GM21360 (cell line): ENCODE measurements around the gene NAV2.
"Not testable (repeated sequence)": the region's sequence is repeated elsewhere in the genome, so short reads cannot be mapped to it uniquely, and the experiment has no call there.

Source experiments
- ATAC-seq: cut with Tn5 transposase; IDR thresholded peaks from one replicate; pipeline ENCODE4 v1.9.1; 2021; ENCODE audit warnings: mild to moderate bottlenecking, moderate library complexity; ENCODE audit not compliant: unreplicated experiment

Gene NAV2

GRCh38 chr11:20064961-20065405, 352.3 kb downstream of the NAV2 start:
- ATAC-seq: no peak

GRCh38 chr11:20065406-20065805, 352.8 kb downstream of the NAV2 start:
- ATAC-seq: no peak

- ATAC-seq: no peak
Observed at GRCh38 chr11:20066013-20066782, 353.6 kb downstream of the NAV2 start.

GRCh38 chr11:20066783-20067156, 354.1 kb downstream of the NAV2 start:
- ATAC-seq: no peak

- no peak for ATAC-seq
Observed at GRCh38 chr11:20067665-20068064, 355.0 kb downstream of the NAV2 start.

GRCh38 chr11:20068691-20069090, 356.1 kb downstream of the NAV2 start:
- ATAC-seq: no peak

- no peak for ATAC-seq
Observed at GRCh38 chr11:20070459-20070858, 357.8 kb downstream of the NAV2 start.

GRCh38 chr11:20075627-20076026, 363.0 kb downstream of the NAV2 start:
- ATAC-seq: no peak

GRCh38 chr11:20078846-20079245, 366.2 kb downstream of the NAV2 start:
- no peak for ATAC-seq

GRCh38 chr11:20080032-20080685, 367.5 kb downstream of the NAV2 start:
- no peak for ATAC-seq

GRCh38 chr11:20081336-20081735, 368.7 kb downstream of the NAV2 start:
- no peak for ATAC-seq

- ATAC-seq: not testable (repeated sequence)
Observed at GRCh38 chr11:20083877-20084276, 371.2 kb downstream of the NAV2 start.

- ATAC-seq: no peak
Observed at GRCh38 chr11:20084921-20085814, 372.5 kb downstream of the NAV2 start.

GRCh38 chr11:20085918-20086317, 373.3 kb downstream of the NAV2 start:
- ATAC-seq: no peak

GRCh38 chr11:20087118-20087521, 374.5 kb downstream of the NAV2 start:
- no peak for ATAC-seq

- no peak for ATAC-seq
Observed at GRCh38 chr11:20088397-20089225, 376.0 kb downstream of the NAV2 start.

GRCh38 chr11:20089367-20089766, 376.7 kb downstream of the NAV2 start:
- no peak for ATAC-seq

GRCh38 chr11:20089796-20090653, 377.4 kb downstream of the NAV2 start:
- no peak for ATAC-seq

GRCh38 chr11:20090654-20091374, 378.2 kb downstream of the NAV2 start:
- ATAC-seq: no peak
